HCT116 (cell line): ENCODE results near the gene HAPSTR1. TPM values are rescaled to one million over a fixed set of nuclear protein-coding genes. Genes with fewer than 3 reads are reported as not detected.

Experiments used
- ATAC-seq: fragments of 200-7000 bp; cut with Tn5 transposase; 2 replicates; pipeline ENCODE4 v1.9.1; 2020; ENCODE audit warnings: mild to moderate bottlenecking, moderate library complexity
- BruUV-seq: library from RNA; stranded (reverse); fragments of 400-500 nt; replicated peaks from 2 replicates; lab custom pipeline; 2021; lab: Mats Ljungman, UMichigan
- CTCF ChIA-PET: fragments of 300-600 bp; sonication (Branson Sonifier 250); formaldehyde crosslinking; loops from one replicate; lab custom pipeline; 2021; ENCODE audit warnings: antibody characterized with exemption; lab: Charles Lee
- POLR2A ChIA-PET: fragments of 300-600, 350-600 bp; sonication (Branson Sonifier 250); formaldehyde crosslinking; loops from one replicate; lab custom pipeline; 2021; ENCODE audit warnings: antibody characterized with exemption; lab: Charles Lee
- RAD21 ChIA-PET, 2 experiments: fragments of 300-600 bp; sonication (Branson Sonifier 250); formaldehyde crosslinking; loops; one replicate each; lab custom pipeline; 2023; ENCODE audit warnings: low total read pairs in 2 of 2; ENCODE audit not compliant: uncharacterized antibody in 2 of 2, unreplicated experiment in 2 of 2, low non-redundant PET in 1 of 2; lab: Charles Lee
- DNase-seq: peaks from one replicate; pipeline ENCODE4 v3.0.0-alpha.2; 2010; ENCODE audit warnings: low read depth, low spot score
- H2AFZ ChIP-seq: fragments of 200-600 bp; shearing (Covaris generic), sonication (generic); 2 replicates; pipeline ENCODE4 v1.6.1; 2017; ENCODE audit warnings: low read depth, mixed run types, mixed read lengths, antibody characterized with exemption, low read length; ENCODE audit not compliant: poor library complexity, severe bottlenecking
- H3K27ac ChIP-seq: 2 replicates; pipeline ENCODE4 v1.5.1; 2012; ENCODE audit warnings: low read depth, low read length
- H3K27me3 ChIP-seq: fragments of 200-600 bp; sonication (generic); 2 replicates; pipeline ENCODE4 v1.6.1; 2016; ENCODE audit warnings: mixed run types, low read length, mixed read lengths; ENCODE audit not compliant: insufficient read depth
- H3K36me3 ChIP-seq, 2 experiments: fragments of 200-500 bp in 1 of 2; fragments of 200-600 bp in 1 of 2; sonication (Bioruptor generic) in 1 of 2; sonication (generic) in 1 of 2; 2 replicates each; pipeline versions ENCODE4 v1.5.1 to v1.6.1; 2014 to 2016; ENCODE audit warnings: low read length in 2 of 2, inconsistent platforms in 1 of 2, mixed read lengths in 1 of 2, mixed run types in 1 of 2; ENCODE audit not compliant: insufficient read depth in 2 of 2, control insufficient read depth in 1 of 2
- H3K4me1 ChIP-seq, 2 experiments: fragments of 200-600 bp in 1 of 2; sonication (generic) in 1 of 2; 2 replicates each; pipeline versions ENCODE4 v1.5.1 to v1.6.1; 2012 to 2017; ENCODE audit warnings: low read length in 2 of 2, inconsistent platforms in 1 of 2, mild to moderate bottlenecking in 1 of 2, mixed read lengths in 1 of 2, mixed run types in 1 of 2, moderate library complexity in 1 of 2; ENCODE audit not compliant: insufficient read depth in 2 of 2, control insufficient read depth in 1 of 2
- H3K4me2 ChIP-seq: fragments of 200-600 bp; sonication (generic); 2 replicates; pipeline ENCODE4 v1.6.1; 2017; ENCODE audit warnings: mixed run types, low read length, mixed read lengths
- H3K4me3 ChIP-seq, 2 experiments: fragments of 200-600 bp in 1 of 2; sonication (generic) in 1 of 2; replicated peaks in 1 of 2; 2 replicates each; pipeline ENCODE4 v1.5.1; 2011 to 2016; ENCODE audit warnings: low read length in 2 of 2, control low read depth in 1 of 2, low read depth in 1 of 2, mild to moderate bottlenecking in 1 of 2, mixed read lengths in 1 of 2, mixed run types in 1 of 2
- H3K79me2 ChIP-seq: fragments of 200-600 bp; sonication (generic); 2 replicates; pipeline ENCODE4 v1.6.1; 2017; ENCODE audit warnings: mild to moderate bottlenecking, mixed run types, low read length, moderate library complexity, mixed read lengths; ENCODE audit not compliant: insufficient read depth
- H3K9ac ChIP-seq: fragments of 200-600 bp; sonication (generic); 2 replicates; pipeline ENCODE4 v1.6.1; 2016; ENCODE audit warnings: low read length, mixed read lengths
- H3K9me2 ChIP-seq: fragments of 200-600 bp; sonication (generic), shearing (Covaris generic); 2 replicates; pipeline ENCODE4 v1.6.1; 2017; ENCODE audit warnings: mixed run types, mild to moderate bottlenecking, moderate library complexity; ENCODE audit not compliant: insufficient read depth
- H3K9me3 ChIP-seq, 2 experiments: fragments of 200-500 bp in 1 of 2; fragments of 200-600 bp in 1 of 2; sonication (Bioruptor generic) in 1 of 2; sonication (generic) in 1 of 2; 2 replicates each; pipeline ENCODE4 v1.6.1; 2014 to 2017; ENCODE audit warnings: low read length in 2 of 2, mixed read lengths in 2 of 2, inconsistent platforms in 1 of 2, low read depth in 1 of 2, mild to moderate bottlenecking in 1 of 2, mixed run types in 1 of 2, moderate library complexity in 1 of 2; ENCODE audit not compliant: control insufficient read depth in 1 of 2, insufficient read depth in 1 of 2
- H4K20me1 ChIP-seq: fragments of 200-600 bp; sonication (generic), shearing (Covaris generic); 2 replicates; pipeline ENCODE4 v1.6.1; 2017; ENCODE audit warnings: mixed run types, mild to moderate bottlenecking, moderate library complexity; ENCODE audit not compliant: insufficient read depth
- CEBPB ChIP-seq: IDR thresholded peaks from 2 replicates; pipeline ENCODE4 v1.6.1; 2012; ENCODE audit warnings: low read depth
- CTCF ChIP-seq, 3 experiments: fragments of 200-600 bp in 1 of 3; sonication (generic) in 1 of 3; IDR thresholded peaks in 2 of 3; conservative IDR thresholded peaks in 1 of 3; 2 replicates each; pipeline ENCODE4 v1.5.1; 2012 to 2017; ENCODE audit warnings: low read depth in 2 of 3, low read length in 2 of 3, antibody characterized with exemption in 1 of 3, borderline replicate concordance in 1 of 3, control low read depth in 1 of 3, mild to moderate bottlenecking in 1 of 3, mixed read lengths in 1 of 3, mixed run types in 1 of 3, moderate library complexity in 1 of 3; ENCODE audit not compliant: insufficient read depth in 1 of 3
- EZH2 ChIP-seq: fragments of 200-600 bp; sonication (generic); IDR thresholded peaks from 2 replicates; pipeline ENCODE4 v1.6.1; 2017; ENCODE audit warnings: antibody characterized with exemption, mixed run types
- JUND ChIP-seq: IDR thresholded peaks from 2 replicates; pipeline ENCODE4 v1.6.1; 2012
- POLR2AphosphoS5 ChIP-seq: IDR thresholded peaks from 2 replicates; pipeline ENCODE4 v1.6.1; 2011; ENCODE audit warnings: mild to moderate bottlenecking, low read depth, low read length, moderate library complexity
- YY1 ChIP-seq: IDR thresholded peaks from 2 replicates; pipeline ENCODE4 v1.6.1; 2011; ENCODE audit warnings: low read length, low read depth, moderate library complexity, mild to moderate bottlenecking; ENCODE audit not compliant: insufficient replicate concordance; ENCODE audit errors: extremely low read depth
- ZBTB33 ChIP-seq: IDR thresholded peaks from 2 replicates; pipeline ENCODE4 v1.6.1; 2011; ENCODE audit warnings: mild to moderate bottlenecking, low read length, moderate library complexity; ENCODE audit not compliant: insufficient replicate concordance; ENCODE audit errors: extremely low read depth
- ZFX ChIP-seq: fragments of 450-650 bp; IDR thresholded peaks from 2 replicates; pipeline ENCODE4 v1.6.1; 2017
- intact Hi-C: fragments of 100-400 bp; cut with micrococcal nuclease; formaldehyde crosslinking; loops from 2 replicates; pipeline ENCODE4 v1.10.0; 2022
- total RNA-seq: library from RNA; stranded (reverse); gene quantifications from one replicate; pipeline ENCODE4 v1.2.1, GENCODE V29; 2021; ENCODE audit not compliant: unreplicated experiment

Gene HAPSTR1
- total RNA-seq, 1 experiment from 2014 or later, result 54.9 TPM

DNA sequence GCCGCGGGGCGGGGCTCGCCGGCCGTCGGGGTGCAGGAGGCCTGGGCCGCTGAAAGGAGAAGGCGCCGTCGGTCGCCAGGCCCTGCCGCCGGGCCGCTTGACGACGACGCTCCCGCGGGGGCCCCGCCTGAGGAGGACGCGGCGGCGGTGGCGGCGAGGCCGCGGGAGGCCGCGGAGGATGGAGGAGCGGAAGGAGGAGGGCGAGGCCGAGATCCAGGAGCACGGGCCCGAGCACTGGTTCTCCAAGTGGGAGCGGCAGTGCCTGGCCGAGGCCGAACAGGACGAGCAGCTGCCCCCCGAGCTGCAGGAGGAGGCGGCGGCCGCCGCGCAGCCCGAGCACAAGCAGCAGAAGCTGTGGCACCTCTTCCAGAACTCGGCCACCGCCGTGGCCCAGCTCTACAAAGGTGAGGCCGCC lies 430 bp downstream of the HAPSTR1 start (continued):
- TF ChIP-seq JUND, result no peak
- peak; percentile 97 for TF ChIP-seq ZFX
- TF ChIP-seq YY1, result peak; percentile 41
- no peak for TF ChIP-seq CEBPB
- TF ChIP-seq EZH2, result no peak

GRCh38 chr16:9092282-9092977 lies 986 bp downstream of the HAPSTR1 start:
- Histone ChIP-seq H3K36me3 (peaks cover 15 to 29% of the 10 kb centered on the region in 2 experiments; a peak in 3 of 4 replicates), H2AFZ (no peak overlapping the region), H3K9me3 (no peaks in the 10 kb centered on the region), H3K9me2 (no peaks in the 10 kb centered on the region), H3K4me2 (peak overlapping the region; percentile 89), H3K9ac (peak overlapping the region; percentile 94)
- intact Hi-C loops, result no loop called here
- peak; percentile 15; the same call in 1 of the 2 replicates for ATAC-seq
- no peak for TF ChIP-seq ZBTB33
- peak; percentile 64 for TF ChIP-seq YY1
- TF ChIP-seq POLR2AphosphoS5, result peak; percentile 43
- 0 out of 2 replicates have a peak, but pooled peaks have one; percentile 1 for TF ChIP-seq ZFX
- no peak for TF ChIP-seq CTCF (IDR thresholded peaks at IDR 0.05 in 2 of 3, conservative IDR thresholded peaks at IDR 0.05 in 1 of 3; ENCODE audit: borderline replicate concordance in 1 of 3, insufficient read depth in 1 of 3, low read depth in 2 of 3, low read length in 2 of 3)
- TF ChIP-seq, all 23 proteins: peak for 3
- H3K4me3 ChIP-seq, result peak overlapping the region; percentile 66 to 92
- POLR2A ChIA-PET, result interaction anchor here (1.3 to 7.7 kb wide), 4 partner anchors 14 to 33 kb away, joined by 5 to 183 read pairs (median 6); no protein-coding TSS in a partner anchor
- RAD21 ChIA-PET, result interaction anchor here in 1 of 2 experiments (0.6 kb wide), 1 partner anchor 17 kb away, joined by 3 read pairs; no protein-coding TSS in a partner anchor
- H3K27me3 ChIP-seq, result no peaks in the 10 kb centered on the region
- no TSS peak for BruUV-seq
- peaks cover 33% of the 10 kb centered on the region; the same call in 1 of the 2 replicates for H4K20me1 ChIP-seq
- CTCF ChIA-PET, result no interaction called here
- no peak for DNase-seq
- H3K79me2 ChIP-seq, result peaks cover 58% of the 10 kb centered on the region
- H3K27ac ChIP-seq, result peak overlapping the region; percentile 91
- H3K4me1 ChIP-seq, result peaks cover 29 to 64% of the 10 kb centered on the region in 2 experiments
